ENCODE measurements around the gene WFIKKN1.

GRCh38 chr16:630249-630814 is 453 bp upstream of the WFIKKN1 start:
- TF ChIP-seq EZH2phosphoT487 (IDR thresholded peaks at IDR 0.05; ENCODE audit: low read depth) (no peak), CTCF (IDR thresholded peaks at IDR 0.05; ENCODE audit: low read depth, low read length) (no peak)
